Astrocyte (in vitro differentiated cells and primary cell): ENCODE data around the gene F8A2.
"Not testable (repeated sequence)": the region's sequence is repeated elsewhere in the genome, so short reads cannot be mapped to it uniquely, and the experiment has no call there.

Experiments used
- EZH2 ChIP-seq: IDR thresholded peaks from 2 replicates; pipeline ENCODE4 v1.6.1; 2012; ENCODE audit warnings: mild to moderate bottlenecking, low read length, inconsistent platforms; ENCODE audit not compliant: insufficient read depth
- TF ChIP-seq, protein P1 (sequence below): IDR thresholded peaks from 2 replicates; pipeline ENCODE4 v1.5.1; 2011; ENCODE audit warnings: low read depth, mild to moderate bottlenecking, inconsistent platforms, low read length, moderate library complexity; ENCODE audit not compliant: insufficient read depth

- TF ChIP-seq, protein P1, sequence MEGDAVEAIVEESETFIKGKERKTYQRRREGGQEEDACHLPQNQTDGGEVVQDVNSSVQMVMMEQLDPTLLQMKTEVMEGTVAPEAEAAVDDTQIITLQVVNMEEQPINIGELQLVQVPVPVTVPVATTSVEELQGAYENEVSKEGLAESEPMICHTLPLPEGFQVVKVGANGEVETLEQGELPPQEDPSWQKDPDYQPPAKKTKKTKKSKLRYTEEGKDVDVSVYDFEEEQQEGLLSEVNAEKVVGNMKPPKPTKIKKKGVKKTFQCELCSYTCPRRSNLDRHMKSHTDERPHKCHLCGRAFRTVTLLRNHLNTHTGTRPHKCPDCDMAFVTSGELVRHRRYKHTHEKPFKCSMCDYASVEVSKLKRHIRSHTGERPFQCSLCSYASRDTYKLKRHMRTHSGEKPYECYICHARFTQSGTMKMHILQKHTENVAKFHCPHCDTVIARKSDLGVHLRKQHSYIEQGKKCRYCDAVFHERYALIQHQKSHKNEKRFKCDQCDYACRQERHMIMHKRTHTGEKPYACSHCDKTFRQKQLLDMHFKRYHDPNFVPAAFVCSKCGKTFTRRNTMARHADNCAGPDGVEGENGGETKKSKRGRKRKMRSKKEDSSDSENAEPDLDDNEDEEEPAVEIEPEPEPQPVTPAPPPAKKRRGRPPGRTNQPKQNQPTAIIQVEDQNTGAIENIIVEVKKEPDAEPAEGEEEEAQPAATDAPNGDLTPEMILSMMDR = not testable (repeated sequence)
- not testable (repeated sequence) for TF ChIP-seq EZH2
These were observed 8.0 kb upstream of the F8A2 start for GRCh38 chrX:155373777-155374458.
